GM12872 (cell line): ENCODE measurements around the gene NR1D2.

Experiments
- CTCF ChIP-seq: IDR thresholded peaks from 3 replicates; pipeline ENCODE4 v1.5.1; 2011; ENCODE audit warnings: low read depth, mild to moderate bottlenecking, low read length, moderate library complexity; ENCODE audit not compliant: insufficient read depth

Gene NR1D2

GRCh38 chr3:23944861-23945662, at the start of gene NR1D2:
NR1D2 (plus strand) TSS chr3:23945286; CDS start chr3:23945579, 293 bp downstream.
- no peak for TF ChIP-seq CTCF

- no peak for TF ChIP-seq CTCF
These were observed 44.3 kb upstream of the NR1D2 start for GRCh38 chr3:23900744-23901143.

GRCh38 chr3:23904545-23904944, 40.5 kb upstream of the NR1D2 start:
- no peak for TF ChIP-seq CTCF

GRCh38 chr3:23909341-23909740, 35.7 kb upstream of the NR1D2 start:
- no peak for TF ChIP-seq CTCF

- no peak for TF ChIP-seq CTCF
These were observed 33.7 kb upstream of the NR1D2 start for GRCh38 chr3:23911397-23911796.

- TF ChIP-seq CTCF = no peak
These were observed 31.9 kb upstream of the NR1D2 start for GRCh38 chr3:23913182-23913581.

GRCh38 chr3:23913873-23914743, 31.0 kb upstream of the NR1D2 start:
- TF ChIP-seq CTCF = no peak
